Activated CD4-positive, alpha-beta T cell treated with anti-CD3 and anti-CD28 coated beads, Interleukin-2, amount 50 U/mL, for 16 hours (primary cell): Measurements from ENCODE around the gene LIPG.
"Not testable (repeated sequence)": the region's sequence is repeated elsewhere in the genome, so short reads cannot be mapped to it uniquely, and the experiment has no call there.

Source experiments
- DNase-seq: peaks from one replicate; pipeline ENCODE4 v3.0.0-alpha.2; 2020

LIPG gene

DNA sequence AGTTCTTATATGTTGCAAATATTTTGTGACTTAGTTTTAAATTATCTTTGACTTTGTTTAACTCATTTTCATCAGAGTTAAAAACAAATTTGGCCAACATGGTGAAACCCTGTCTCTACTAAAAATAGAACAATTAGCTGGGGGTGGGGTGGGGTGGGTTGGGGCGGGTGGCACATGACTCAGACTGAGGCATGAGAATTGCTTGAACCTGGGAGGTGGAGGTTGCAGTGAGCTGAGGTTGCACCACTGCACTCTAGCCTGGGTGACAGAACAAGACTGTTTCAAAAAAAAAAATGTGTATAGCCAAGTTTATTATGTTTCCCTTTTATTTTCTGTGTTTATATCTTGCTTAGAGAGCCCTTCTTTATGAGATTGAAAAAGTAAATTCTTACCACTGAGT is 14.2 kb upstream of the LIPG start:
- no peak for DNase-seq

DNA sequence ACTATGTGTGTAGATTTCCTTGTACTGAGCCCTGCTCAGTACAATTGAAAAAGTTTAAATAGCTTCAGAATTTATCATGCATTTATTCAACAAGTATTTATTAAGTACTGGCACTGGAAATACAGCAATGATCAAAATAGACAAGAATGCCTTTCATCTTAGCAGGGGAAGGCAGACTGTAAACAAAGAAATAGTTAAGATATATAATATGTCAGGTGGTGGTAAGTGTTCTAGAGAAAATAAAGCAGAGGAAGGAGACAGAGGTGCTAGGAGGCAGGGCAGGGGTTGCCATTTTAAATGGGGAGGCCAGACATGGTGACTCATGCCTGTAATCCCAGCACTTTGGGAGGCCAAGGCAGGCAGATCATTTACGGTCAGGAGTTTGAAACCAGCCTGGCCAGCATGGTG is 13.6 kb upstream of the LIPG start:
- DNase-seq, result no peak

DNA sequence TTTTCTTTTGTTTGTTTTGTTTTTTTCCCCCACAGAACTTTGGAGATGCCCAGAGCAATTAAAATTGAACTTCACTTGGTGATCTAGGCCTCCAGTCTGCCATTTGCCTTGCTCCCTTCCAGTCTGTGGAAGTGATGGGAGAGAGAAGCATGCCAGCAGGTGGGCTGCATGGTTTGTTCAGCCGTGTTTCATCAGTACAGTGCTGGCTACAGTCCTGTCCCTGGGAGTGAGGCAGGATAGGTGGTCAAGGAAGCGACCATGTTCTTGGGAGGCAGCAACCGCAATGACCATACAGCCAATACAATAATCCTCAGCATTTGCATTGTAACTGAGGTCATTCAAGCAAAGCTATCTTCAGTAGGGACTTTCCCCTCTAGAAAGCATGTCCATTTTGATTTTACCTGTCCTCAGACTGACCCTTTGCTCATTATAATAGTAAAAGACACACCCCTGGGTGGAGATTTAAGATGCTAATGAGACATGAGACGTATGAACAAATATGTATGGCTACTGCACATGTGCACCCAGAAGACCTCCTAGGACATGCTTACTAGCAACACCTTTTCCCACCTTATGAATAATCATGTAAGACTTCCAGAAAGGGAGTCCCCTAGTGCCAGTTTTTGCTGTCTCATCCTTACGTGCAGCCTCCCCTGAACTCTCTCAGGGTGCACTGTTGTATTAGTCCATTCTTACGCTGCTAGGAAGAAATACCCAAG is 11.1 kb upstream of the LIPG start:
- no peak for DNase-seq

DNA sequence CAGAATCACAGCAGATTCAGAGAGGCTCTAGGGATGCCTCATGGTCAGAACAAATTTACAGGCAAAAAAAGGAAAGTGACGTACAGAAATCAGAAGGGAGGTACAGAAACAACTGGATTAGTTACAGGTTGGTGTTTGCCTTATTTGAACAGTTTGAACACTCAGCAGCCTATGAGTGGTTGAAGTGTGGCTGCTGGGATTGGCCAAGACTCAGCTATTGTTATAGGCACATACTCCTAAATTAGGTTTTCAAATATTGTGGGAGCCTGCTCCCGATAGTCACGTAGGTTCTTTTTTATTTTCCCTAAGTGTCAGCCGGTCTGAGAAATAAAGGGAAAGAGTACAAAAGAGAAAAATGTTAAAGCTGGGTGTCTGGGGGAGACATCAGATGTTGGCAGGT is 8.9 kb upstream of the LIPG start:
- no peak for DNase-seq

DNA sequence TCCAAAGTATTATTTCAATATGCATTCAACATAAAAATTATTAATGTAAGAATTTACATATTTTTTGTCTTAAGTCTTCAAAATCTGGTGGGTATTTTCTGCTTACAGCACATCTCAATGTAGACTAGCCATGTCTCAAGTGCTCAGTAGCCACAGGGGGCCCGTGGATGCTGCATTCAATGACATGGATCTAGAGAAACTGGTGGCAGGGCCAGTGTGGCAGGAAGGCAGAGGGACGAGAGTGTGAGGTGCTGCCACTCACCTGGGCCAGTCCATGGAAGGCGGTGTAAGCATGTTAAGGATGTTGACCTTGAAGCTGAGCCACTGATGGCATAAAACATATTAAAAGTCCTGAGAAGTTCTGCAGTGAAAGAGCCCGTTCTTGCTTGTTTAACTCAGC is 6.2 kb upstream of the LIPG start:
- no peak for DNase-seq

DNA sequence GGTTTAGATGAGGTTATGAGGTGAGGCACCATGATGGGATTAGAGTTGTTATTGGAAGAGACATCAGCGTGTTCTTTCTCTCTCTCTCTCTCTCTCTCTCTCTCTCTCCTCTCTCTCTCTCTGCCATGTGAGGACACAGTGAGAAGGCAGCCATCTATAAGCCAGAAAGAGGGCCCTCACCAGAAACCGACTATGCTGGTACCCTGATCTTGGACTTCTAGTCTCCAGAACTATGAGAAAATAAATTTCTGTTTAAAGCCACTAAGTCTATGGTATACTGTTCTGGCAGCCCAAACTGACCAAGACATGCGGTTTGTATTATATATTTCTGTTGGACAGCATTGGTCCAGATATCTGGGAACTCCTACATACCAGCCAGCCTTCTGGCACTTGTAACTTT is 3.5 kb upstream of the LIPG start:
- no peak for DNase-seq

DNA sequence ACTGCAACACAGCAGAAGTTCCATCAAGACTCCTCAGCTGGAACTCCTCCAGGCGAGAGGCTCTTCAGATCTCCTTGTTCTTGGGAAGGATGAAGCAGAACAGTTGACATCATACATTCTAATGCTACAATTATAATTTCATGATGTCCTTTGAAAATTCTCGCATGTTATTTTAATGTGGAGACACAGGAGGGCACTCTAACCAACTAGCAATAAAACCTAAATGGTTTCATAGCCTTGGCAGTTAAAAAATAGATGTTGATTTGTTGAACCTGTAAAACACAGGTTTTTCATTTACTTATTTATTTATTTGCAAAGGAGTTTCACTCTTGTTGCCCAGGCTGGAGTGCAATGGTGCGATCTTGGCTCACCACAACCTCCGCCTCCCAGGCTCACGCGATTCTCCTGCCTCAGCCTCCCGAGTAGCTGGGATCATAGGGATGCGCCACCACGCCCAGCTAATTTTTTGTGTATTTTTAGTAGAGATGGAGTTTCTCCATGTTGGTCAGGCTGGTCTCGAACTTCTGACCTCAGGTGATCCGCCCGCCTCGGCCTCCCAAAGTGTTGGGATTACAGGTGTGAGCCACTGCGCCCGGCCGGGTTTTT is 2.4 kb upstream of the LIPG start:
- peak; percentile 27 for DNase-seq

DNA sequence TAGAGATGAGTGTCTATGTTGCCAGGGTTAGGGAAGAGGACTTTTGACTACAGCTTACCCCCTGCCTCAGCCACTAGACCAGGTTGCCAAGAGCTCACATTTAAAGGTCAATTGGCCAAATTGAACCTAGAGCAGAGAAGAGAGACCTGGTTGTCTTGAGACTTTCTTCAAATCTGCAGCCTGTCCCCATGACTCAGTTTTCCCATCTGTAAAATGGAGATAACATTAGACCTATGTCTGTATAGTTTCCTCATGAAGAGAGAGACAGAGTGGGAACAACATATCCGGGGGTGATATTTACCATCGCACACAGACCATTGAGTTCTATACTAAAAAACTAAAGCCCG is 1.6 kb upstream of the LIPG start:
- no peak for DNase-seq

DNA sequence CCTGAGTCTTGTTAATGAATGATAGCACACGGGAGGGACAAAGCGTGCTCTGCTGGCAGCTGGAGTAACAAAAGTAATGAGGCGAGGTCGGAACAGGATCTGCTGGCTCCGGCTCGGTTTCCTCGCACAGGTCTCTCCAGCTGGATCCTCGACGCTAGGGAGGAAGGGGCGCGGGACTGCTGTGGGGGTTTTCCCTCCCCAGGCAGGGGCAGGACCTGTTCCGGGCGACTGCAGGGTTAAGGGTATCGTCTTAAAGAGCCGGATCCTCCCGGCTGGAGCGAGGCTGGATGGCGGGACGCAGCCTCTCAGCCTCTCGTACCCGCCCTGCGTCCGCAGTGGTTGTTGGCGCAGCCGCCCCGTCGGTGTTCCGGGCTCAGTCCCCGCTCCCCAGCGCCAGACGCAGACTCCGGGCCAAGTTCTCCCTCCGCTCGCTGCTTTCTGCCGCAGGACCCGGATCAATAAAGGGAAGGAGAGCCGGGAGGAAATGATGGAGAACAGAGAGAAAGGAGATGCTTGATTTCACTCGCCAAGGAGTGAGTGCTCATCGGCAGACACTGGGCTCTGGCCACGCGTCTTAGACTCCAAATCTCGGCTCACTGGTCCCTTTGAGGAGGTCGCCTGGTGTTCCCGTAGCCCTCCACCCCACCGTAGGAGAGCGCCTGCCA is 1.1 kb upstream of the LIPG start:
- DNase-seq, result no peak

DNA sequence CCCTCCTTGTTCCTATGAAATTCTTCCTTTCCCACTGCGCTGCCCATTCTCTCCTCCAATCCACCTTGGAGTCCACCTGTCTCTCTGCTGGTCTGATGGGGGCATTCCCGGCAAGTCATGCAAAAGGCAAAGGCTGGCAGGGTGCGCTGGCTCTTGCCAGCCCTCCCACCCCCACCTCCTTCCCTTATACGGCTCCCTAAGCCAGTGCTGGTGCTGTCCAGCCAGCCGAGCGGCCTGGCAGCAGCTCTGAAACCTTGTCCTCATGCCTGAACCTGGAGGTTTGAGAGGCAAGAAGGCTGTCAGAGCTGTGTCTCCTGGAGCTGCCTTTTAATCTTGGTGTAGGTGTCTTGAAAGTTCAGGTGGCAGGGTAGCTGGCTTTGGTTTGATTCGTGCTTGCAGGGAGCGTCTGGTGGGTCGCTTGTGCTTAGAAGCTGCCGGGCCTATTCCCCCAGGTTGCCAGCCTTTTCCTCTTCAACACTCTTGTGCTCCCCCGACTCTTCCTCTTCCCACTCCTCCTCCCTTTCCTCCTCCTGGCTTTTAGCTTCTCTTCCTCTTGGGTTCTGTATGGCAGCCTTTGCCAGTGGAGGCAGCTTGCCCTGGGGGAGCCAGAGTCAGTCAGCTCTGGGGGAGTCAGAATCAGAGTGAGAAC is 748 bp downstream of the LIPG start:
- DNase-seq, result no peak

DNA sequence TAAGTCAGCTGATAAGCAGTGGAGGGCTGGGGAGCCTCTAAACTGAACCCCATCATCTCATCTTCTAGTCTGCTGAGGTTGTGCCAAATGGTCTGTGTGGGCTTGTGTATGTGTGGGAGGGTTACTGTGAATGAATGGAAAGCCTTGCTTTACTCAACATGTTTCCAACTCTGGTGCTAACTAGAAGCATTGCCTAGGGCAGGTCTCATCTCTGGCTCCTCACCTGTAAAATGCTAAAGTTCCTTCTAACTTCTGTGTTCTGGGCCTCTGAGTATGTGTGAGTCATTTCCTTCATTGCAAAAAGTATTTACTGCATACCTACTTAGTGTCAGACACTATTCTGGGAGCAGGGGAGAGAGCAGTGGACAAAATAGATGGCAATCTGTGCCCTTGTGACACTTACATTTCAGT is 1.3 kb downstream of the LIPG start:
- DNase-seq, result no peak

DNA sequence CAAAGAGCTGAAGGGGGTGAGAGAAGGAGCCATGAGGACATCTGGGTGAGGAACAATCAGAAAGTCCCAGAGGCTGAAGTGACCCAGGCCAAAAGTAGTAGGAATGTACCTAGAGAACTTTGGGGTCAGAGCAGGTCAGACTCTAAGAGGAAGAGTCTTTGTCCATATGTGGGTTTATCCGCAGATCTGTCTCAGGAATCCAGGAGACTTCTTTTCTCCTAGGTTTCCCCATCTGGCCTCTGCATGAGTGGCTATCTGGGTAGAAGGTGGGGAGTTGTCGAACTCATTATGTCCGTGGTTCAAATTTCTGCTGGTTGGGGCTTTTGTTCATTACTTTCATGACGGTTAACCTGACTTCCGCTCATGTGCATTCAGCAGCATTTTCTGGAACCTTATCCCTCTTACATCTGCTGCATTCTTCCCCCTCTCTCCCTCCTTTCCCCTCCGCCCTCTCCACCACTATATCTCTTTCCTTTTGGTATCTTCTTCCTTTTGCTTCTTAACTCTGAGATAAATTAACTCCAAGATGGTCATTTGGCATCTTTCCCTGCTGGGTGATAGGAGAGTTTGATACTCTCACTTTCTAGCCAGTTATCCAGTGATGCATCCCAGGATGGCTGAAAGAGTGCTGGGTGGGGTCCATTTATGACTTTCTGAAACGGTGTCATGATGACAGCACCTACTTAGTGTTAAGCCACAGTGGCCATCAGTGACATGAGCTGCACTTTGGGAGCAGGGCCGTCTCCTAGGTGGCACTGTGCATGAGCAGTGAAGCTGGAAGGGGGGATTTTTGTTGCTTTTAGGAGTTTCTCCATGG is 2.1 kb downstream of the LIPG start:
- no peak for DNase-seq

DNA sequence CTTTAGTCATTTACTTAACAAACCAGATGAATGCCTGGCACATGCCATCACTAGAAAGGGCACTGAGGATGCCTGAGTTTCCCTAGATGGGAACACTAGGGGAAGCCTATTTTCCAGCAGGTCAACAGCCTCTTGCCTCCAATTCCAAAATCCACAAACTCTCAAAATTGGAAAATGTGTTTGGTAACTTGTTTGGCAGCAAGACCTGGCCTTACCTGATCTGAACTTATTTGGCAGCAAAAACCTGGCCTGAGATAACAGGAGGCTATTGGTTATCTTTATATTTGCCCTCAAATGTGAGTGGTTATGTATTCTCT is 2.6 kb downstream of the LIPG start:
- no peak for DNase-seq

DNA sequence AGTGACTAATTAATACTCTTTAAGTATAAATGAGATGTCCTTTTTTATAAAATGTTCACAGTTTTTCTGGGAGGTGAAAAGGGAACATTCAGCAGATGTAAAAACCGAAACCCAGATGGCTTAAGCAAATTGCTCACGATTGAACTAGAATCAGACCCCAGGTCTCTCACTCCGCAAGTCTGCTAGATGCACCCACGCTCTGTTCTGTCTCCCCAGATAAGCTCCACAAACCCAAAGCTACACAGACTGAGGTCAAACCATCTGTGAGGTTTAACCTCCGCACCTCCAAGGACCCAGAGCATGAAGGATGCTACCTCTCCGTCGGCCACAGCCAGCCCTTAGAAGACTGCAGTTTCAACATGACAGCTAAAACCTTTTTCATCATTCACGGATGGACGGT is 3.2 kb downstream of the LIPG start:
- no peak for DNase-seq

DNA sequence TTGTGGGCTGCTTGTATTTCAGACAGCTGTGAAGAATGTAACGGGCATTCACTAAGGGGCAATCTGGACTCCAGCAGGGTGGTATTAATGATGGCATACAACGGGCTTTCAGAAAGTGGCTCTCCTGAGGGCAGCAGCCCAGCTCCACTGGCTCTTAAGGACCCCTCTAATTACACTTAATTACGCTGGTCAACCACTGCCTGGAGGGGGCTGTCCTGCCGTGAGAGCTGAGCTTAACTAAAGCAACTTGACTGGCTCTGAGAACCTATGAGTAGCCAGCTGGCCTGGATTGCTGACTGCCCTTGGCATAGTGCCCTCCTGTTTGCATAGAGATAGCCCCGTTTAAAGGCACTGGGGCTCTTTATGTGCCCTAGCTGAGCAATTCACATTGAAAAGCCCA is 3.8 kb downstream of the LIPG start:
- DNase-seq, result no peak

DNA sequence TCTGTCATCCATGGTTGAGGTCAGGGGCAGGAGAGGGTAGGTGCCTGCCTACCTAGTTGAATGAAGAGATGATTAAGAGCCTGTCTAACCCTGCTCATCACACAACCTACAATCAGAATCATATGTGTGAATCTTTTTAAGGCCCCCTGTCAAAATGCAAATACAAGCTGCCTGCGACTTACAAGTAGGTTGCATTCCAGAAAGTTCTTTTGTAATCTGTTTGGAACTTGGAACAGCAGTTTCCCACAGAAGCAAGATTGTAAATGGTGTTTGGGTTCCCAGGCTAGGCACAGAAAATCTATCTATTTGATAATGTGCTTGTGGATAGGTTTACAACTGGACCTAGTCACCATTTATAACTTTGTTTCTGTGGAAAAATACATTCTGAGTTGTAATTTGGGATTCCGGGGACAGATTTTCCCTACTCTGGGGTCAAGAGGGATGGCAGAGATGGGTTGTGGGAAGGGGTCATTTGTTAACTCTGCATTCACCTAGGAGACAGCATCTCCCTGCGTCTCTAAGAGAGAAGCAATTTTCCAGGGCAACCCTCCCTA is 4.4 kb downstream of the LIPG start:
- DNase-seq, result no peak

DNA sequence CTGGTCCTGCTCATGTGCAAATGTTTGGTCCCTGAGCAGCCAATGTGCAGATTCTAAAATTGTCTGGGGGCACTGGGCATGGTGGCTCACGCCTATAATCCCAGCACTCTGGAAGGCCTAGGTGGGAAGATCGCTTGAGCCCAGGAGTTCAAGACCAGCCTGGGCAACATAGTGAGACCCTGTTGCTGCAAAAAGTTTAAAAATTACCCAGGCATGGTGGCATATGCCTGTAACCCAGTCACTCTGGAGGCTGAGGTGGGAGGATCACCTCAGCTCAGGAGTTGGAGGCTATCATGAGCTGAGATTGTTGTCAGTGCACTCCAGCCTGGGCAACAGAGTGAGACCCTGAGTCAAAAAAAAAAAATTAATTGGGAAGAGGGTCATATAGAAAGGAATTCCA is 5.1 kb downstream of the LIPG start:
- no peak for DNase-seq

DNA sequence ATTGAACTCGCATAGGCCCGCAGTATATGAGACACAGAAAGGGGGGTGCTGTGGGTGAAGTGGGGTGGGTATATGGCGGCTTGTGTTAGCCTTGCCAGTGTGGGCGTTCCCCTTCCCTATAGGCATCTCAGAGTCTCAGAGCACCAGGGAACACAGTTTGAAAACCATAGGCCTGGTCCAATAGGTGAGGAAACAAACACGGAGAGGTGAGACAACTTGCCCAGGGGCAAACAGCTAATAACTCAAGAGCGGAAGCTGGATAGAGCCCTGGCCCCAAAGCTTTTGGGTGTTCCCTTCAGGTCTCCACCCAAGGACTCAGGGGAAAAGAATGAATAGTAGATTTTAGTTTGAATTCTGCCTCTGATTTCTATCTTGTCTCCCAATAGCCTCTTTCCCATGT is 7.9 kb downstream of the LIPG start:
- no peak for DNase-seq

DNA sequence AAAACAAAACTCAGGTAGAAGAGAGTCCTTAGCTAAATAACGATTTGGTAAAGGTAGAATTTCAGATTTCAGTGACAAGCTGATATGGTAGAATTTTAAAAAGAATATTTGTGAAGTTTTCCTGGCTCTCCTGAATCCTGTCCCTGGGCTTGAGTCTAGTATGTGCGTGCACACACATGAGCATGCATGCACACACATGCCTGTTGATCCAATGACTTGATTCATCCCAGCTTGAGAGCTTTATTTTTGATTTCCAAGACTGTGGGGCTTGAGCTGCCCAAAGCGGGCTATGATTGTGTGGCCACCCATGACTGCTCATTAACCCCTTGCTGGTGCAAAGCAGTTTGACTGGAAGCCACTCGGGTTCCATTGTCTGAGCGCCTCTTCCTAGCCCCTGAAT is 9.0 kb downstream of the LIPG start:
- DNase-seq, result no peak

DNA sequence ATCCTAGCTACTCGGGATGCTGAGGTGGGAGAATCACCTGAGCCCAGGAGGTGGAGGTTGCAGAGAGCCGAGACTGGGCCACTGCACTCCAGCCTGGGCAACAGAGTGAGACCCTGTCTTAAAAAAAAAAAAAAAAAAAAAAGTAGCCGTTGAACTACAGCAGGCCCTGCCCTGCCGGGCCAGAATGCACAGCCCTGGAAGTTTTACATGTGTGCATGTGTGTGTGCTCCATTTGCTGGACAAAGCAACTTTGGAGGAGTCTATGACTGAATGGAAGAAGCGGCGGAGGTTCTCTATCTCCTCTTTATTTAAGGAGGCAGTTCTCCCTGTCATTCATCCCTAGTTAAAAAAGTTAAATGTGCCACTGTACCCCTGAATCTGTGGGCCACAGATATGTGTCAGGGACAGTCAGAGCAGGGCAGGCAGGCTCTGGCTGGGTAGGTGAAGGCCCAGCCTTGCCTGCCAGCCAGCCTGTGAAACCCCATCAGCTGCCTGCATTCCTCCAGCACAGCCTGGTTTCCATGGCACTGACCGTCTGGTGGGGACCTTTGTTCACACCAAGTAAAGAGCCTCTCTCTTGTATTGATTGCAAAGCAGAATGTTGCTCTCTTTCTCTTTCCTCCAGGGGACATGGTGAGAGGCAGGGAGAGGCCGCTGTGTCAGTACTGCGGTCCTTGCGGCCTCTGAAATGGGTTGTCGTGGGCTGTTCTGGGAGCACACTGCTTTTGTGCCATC is 10.9 kb downstream of the LIPG start:
- no peak for DNase-seq

DNA sequence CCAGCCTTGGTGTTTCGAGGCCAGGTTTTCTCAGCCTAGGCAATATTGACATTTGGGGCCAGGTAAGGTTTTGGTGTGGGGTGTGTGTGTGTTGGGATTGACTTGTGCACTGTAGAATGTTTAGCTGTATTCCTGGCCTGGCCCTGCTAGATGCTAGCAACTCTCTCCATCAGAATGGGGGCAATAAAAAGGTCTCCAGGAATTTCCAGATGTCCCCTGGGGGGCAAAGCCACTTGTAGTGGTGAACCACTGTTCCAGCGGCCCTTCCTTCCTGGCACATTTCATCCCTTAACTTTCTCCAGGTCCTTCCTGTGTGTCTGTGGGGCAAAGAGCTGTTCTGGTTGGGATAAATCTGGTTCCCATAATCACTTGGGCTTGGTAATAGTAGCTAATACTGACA is 12.0 kb downstream of the LIPG start:
- DNase-seq, result no peak

DNA sequence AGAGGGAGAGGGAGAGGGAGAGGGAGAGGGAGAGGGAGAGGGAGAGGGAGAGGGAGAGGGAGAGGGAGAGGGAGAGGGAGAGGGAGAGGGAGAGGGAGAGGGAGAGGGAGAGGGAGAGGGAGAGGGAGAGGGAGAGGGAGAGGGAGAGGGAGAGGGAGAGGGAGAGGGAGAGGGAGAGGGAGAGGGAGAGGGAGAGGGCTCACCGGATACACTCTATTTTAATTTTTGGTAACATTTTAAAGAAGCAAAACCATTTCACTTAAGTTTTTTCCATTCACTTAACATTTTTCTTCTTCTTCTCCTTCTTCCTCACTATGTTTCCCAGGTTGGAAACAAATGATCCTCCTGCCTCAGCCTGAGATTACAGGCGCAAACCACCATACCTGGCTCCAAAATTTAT is 17.2 kb downstream of the LIPG start:
- DNase-seq, result not testable (repeated sequence)
